Measurements from ENCODE around the gene UBE2I.

Gene UBE2I

GRCh38 chr16:1331712-1332617 lies 22.5 kb downstream of the UBE2I start:
- DNase-seq = no peak

- no peak for DNase-seq
Measured at GRCh38 chr16:1332618-1333148, 23.2 kb downstream of the UBE2I start.

- DNase-seq = peak; percentile 15
Measured at GRCh38 chr16:1333149-1333812, 23.8 kb downstream of the UBE2I start, which contains the start of gene BAIAP3. BAIAP3 (plus strand) TSS chr16:1333645; CDS start chr16:1338550, 4,905 bp downstream.

GRCh38 chr16:1333854-1334700 lies 24.6 kb downstream of the UBE2I start:
- DNase-seq = no peak

GRCh38 chr16:1334739-1335138 lies 25.3 kb downstream of the UBE2I start:
- no peak for DNase-seq

- no peak for DNase-seq
Measured at GRCh38 chr16:1335211-1335971, 26.0 kb downstream of the UBE2I start.

- DNase-seq = peak; percentile 17
Measured at GRCh38 chr16:1335996-1336395, 26.6 kb downstream of the UBE2I start.

- no peak for DNase-seq
Measured at GRCh38 chr16:1336619-1337018, 27.2 kb downstream of the UBE2I start.

GRCh38 chr16:1337486-1337885 lies 28.1 kb downstream of the UBE2I start:
- peak; percentile 29 for DNase-seq

GRCh38 chr16:1338119-1338730 lies 28.8 kb downstream of the UBE2I start:
- DNase-seq = no peak

- DNase-seq = peak; percentile 50
Measured at GRCh38 chr16:1338855-1339675, 29.6 kb downstream of the UBE2I start.

- DNase-seq = no peak
Measured at GRCh38 chr16:1340730-1341494, 31.5 kb downstream of the UBE2I start.

- DNase-seq = no peak
Measured at GRCh38 chr16:1341495-1342420, 32.3 kb downstream of the UBE2I start.

GRCh38 chr16:1342526-1343427 lies 33.3 kb downstream of the UBE2I start:
- DNase-seq = peak; percentile 99

GRCh38 chr16:1343428-1344242 lies 34.2 kb downstream of the UBE2I start:
- DNase-seq = no peak

- no peak for DNase-seq
Measured at GRCh38 chr16:1344499-1344898, 35.1 kb downstream of the UBE2I start.

GRCh38 chr16:1345087-1345486 lies 35.7 kb downstream of the UBE2I start:
- DNase-seq = no peak
